ENCODE measurements around the gene ADAM23. TPM values are rescaled to one million over a fixed set of nuclear protein-coding genes. Genes with fewer than 3 reads are reported as not detected.

ADAM23 gene
- total RNA-seq, 4 donors from 2014 or later = 0.12 to 0.39 TPM; not detected in 2

DNA sequence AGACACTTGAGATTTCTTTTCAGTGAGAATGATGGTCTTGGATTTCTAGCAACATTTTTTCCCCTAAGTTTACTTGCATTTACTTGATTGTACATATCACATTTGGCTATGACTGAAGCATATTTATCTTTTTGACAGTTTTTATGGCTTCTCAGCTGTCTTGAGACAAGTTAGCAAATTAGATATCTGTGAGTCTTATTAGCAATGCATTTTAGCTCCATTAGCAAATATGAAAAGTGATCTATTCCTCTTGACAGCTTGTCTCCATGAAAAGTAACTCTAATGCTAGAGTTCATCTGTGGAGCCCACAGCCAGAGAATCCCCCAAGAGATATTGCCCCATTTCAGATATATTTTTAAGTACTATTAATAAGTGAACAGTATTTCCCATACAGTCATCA is 126.9 kb downstream of the ADAM23 start:
- no peak for DNase-seq (ENCODE audit: low spot score in 2 of 2)
- intact Hi-C loops (cut with DNase I; ENCODE audit: low total_unique reads) = no loop called here

GRCh38 chr2:206572725-206573124 is 129.4 kb downstream of the ADAM23 start:
- no peak for TF ChIP-seq POLR2A (IDR thresholded peaks at IDR 0.05)
- TF ChIP-seq, protein P1, sequence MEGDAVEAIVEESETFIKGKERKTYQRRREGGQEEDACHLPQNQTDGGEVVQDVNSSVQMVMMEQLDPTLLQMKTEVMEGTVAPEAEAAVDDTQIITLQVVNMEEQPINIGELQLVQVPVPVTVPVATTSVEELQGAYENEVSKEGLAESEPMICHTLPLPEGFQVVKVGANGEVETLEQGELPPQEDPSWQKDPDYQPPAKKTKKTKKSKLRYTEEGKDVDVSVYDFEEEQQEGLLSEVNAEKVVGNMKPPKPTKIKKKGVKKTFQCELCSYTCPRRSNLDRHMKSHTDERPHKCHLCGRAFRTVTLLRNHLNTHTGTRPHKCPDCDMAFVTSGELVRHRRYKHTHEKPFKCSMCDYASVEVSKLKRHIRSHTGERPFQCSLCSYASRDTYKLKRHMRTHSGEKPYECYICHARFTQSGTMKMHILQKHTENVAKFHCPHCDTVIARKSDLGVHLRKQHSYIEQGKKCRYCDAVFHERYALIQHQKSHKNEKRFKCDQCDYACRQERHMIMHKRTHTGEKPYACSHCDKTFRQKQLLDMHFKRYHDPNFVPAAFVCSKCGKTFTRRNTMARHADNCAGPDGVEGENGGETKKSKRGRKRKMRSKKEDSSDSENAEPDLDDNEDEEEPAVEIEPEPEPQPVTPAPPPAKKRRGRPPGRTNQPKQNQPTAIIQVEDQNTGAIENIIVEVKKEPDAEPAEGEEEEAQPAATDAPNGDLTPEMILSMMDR (IDR thresholded peaks at IDR 0.05) = no peak
- H3K4me3 ChIP-seq (ENCODE audit: low read depth, poor library complexity, severe bottlenecking) = no peak overlapping the region
- 86% methylated on average over 3 of the region's 3 CpGs for WGBS, 2 donors
- intact Hi-C loops (cut with DNase I; ENCODE audit: low total_unique reads) = no loop called here
- DNase-seq (ENCODE audit: low spot score in 2 of 2) = no peak

More for the DNA sequence above, 126.9 kb downstream of the ADAM23 start:
- TF ChIP-seq, protein P1 (IDR thresholded peaks at IDR 0.05) = no peak
- no peak for TF ChIP-seq POLR2A (IDR thresholded peaks at IDR 0.05)
- no peak overlapping the region for H3K4me3 ChIP-seq (ENCODE audit: low read depth, poor library complexity, severe bottlenecking)

DNA sequence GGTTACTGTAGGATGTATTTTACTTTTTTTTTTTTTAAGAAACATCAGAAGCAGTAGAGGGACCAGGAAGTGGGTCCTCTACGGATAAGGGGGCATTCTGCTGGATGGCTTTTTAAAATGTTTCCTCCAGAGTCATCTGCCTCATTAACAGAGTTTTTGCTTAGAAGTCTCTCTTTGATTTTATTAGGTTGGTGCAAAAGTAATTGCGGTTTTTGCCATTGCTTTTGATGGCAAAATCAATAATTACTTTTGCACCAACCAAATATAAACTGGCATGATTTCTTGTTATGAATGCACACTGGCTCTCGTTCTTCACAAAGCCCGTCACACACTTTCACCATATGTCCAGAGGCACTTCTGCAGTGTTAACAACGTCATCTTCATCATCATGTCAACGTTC is 130.5 kb downstream of the ADAM23 start:
- no peak for DNase-seq (ENCODE audit: low spot score in 2 of 2)
- no peak overlapping the region for H3K4me3 ChIP-seq (ENCODE audit: low read depth, poor library complexity, severe bottlenecking)
- intact Hi-C loops (cut with DNase I; ENCODE audit: low total_unique reads) = no loop called here
- TF ChIP-seq, protein P1 (IDR thresholded peaks at IDR 0.05) = no peak
- no peak for TF ChIP-seq POLR2A (IDR thresholded peaks at IDR 0.05)
- 71 to 79% methylated on average over 6 of the region's 6 CpGs for WGBS, 2 donors

DNA sequence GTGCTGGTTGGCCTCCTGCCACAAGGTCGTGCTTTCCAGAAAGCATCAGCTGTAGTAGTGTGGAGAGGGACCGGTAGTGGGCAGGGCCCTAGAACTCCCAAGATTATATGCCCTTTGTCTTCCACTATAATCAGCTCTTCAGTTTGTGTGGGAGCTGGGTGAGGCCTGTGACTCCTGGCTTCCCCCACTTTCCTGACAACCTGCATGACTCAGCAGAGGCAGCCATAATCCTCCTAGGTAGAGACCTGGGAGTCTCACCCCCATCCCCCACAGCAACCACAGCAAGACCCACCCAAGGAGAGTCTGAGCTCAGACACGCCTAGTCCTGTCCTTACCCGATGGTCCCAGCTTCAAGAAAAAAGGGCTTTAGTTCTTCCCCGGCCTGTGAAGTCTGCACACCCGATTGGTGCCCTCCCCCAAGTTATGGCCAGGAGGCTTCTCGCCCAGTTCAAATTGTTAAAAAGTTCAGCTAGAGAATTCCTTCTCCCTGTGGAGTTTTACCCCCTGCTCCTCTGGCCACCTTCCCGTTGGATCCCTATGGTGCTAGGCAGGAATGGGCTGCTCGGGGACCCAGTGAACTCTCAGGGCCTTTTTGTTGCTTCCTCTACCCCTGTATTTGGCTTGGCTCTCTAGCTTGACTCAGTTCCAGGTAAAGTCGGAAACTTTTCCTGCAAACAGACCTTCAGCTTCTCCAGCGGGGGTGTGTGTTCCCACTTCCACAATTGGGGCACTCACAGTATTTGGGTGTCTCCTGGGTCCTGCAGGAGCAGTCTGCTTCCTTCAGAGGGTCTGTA is 141.2 kb downstream of the ADAM23 start:
- intact Hi-C loops (cut with DNase I; ENCODE audit: low total_unique reads) = no loop called here
- 68 to 71% methylated on average over 11 of the region's 11 CpGs for WGBS, 2 donors
- DNase-seq (ENCODE audit: low spot score in 2 of 2) = no peak

DNA sequence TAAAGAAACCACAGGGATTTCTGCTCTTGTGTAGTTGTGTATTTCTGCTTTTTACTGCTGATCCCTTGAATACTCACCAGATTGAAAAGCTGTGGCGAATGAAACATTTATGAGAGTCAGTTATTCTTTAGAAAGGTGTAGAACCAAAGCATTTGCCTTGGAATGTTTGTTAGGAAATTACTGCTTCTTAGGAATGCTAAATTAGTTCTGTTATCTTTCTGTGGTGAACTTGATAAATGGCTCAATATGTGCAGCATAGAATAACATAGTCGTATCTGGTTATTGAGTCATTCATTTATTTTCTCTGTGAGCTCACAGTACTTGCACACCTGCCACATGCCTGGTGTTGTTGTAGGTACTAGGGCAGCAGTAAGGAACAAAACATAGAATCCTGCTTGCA is 142.0 kb downstream of the ADAM23 start:
- DNase-seq (ENCODE audit: low spot score in 2 of 2) = no peak
- intact Hi-C loops (cut with DNase I; ENCODE audit: low total_unique reads) = no loop called here
- WGBS, 2 donors = 81 to 83% methylated on average over 2 of the region's 2 CpGs
- H3K4me3 ChIP-seq (ENCODE audit: low read depth, poor library complexity, severe bottlenecking) = no peak overlapping the region
- TF ChIP-seq, protein P1 (IDR thresholded peaks at IDR 0.05) = no peak
- no peak for TF ChIP-seq POLR2A (IDR thresholded peaks at IDR 0.05)

More for the DNA sequence above, 141.2 kb downstream of the ADAM23 start:
- TF ChIP-seq, protein P1 (IDR thresholded peaks at IDR 0.05) = no peak
- TF ChIP-seq POLR2A (IDR thresholded peaks at IDR 0.05) = no peak
- no peak overlapping the region for H3K4me3 ChIP-seq (ENCODE audit: low read depth, poor library complexity, severe bottlenecking)

- WGBS, 2 donors = 61 to 66% methylated on average over 1 of the region's 1 CpG
- intact Hi-C loops (cut with DNase I; ENCODE audit: low total_unique reads) = no loop called here
- H3K4me3 ChIP-seq (ENCODE audit: low read depth, poor library complexity, severe bottlenecking) = no peak overlapping the region
- DNase-seq (ENCODE audit: low spot score in 2 of 2) = no peak
- TF ChIP-seq POLR2A (IDR thresholded peaks at IDR 0.05) = no peak
- TF ChIP-seq, protein P1 (IDR thresholded peaks at IDR 0.05) = no peak
These were observed 143.3 kb downstream of the ADAM23 start for GRCh38 chr2:206586609-206587008.

Measured in lower leg skin (tissue), 4 donors.